HepG2 (cell line): ENCODE results near the gene GATC. TPM values are rescaled to one million over a fixed set of nuclear protein-coding genes. Genes with fewer than 3 reads are reported as not detected.
A peak's percentile ranks its signal among the peaks of the same experiment; 100 is the strongest.

ENCODE experiments used
- CBX1 ChIP-seq: IDR thresholded peaks from one replicate; pipeline ENCODE4 v1.6.1; 2016; ENCODE audit warnings: antibody characterized with exemption, low read depth
- HDAC1 ChIP-seq: sonication (generic); formaldehyde crosslinking; IDR thresholded peaks from 2 replicates; pipeline ENCODE4 v1.5.1; 2020; ENCODE audit warnings: mild to moderate bottlenecking, missing genetic modification reagents
- NR2C2 ChIP-seq: sonication (generic); formaldehyde crosslinking; IDR thresholded peaks from 2 replicates; pipeline ENCODE4 v1.4.0; 2020; ENCODE audit warnings: missing genetic modification reagents, mild to moderate bottlenecking, moderate library complexity, borderline replicate concordance
- POLR2A ChIP-seq, 2 experiments: IDR thresholded peaks; 2 replicates each; pipeline ENCODE4 v1.6.1; 2011; ENCODE audit warnings: low read depth in 2 of 2, low read length in 2 of 2, mild to moderate bottlenecking in 1 of 2, moderate library complexity in 1 of 2; ENCODE audit not compliant: insufficient read depth in 1 of 2
- PRDM15 ChIP-seq: sonication (generic); formaldehyde crosslinking; IDR thresholded peaks from 2 replicates; pipeline ENCODE4 v1.4.0; 2020; ENCODE audit warnings: missing genetic modification reagents
- RBM39 ChIP-seq: fragments of 200-400 bp; formaldehyde crosslinking; IDR thresholded peaks from one replicate; pipeline ENCODE4 v1.6.1; 2018; ENCODE audit warnings: antibody characterized with exemption, mild to moderate bottlenecking, low read depth, low read length; ENCODE audit not compliant: poor library complexity, severe bottlenecking
- SNAPC2 ChIP-seq: sonication (generic); formaldehyde crosslinking; IDR thresholded peaks from 2 replicates; pipeline ENCODE4 v1.8.1; 2022; ENCODE audit warnings: mild to moderate bottlenecking, missing genetic modification reagents
- SP2 ChIP-seq: sonication (generic); formaldehyde crosslinking; IDR thresholded peaks from 2 replicates; pipeline ENCODE4 v1.5.1; 2020; ENCODE audit warnings: mild to moderate bottlenecking, missing genetic modification reagents
- SYNCRIP ChIP-seq: fragments of 200-400 bp; formaldehyde crosslinking; IDR thresholded peaks from 2 replicates; pipeline ENCODE4 v1.6.1; 2018; ENCODE audit warnings: mild to moderate bottlenecking, low read depth, low read length; ENCODE audit not compliant: insufficient read depth
- ZNF253 ChIP-seq: sonication (generic); formaldehyde crosslinking; IDR thresholded peaks from 2 replicates; pipeline ENCODE4 v1.8.0; 2022; ENCODE audit warnings: mild to moderate bottlenecking, missing genetic modification reagents, borderline replicate concordance
- ZNF280B ChIP-seq: sonication (generic); formaldehyde crosslinking; IDR thresholded peaks from 2 replicates; pipeline ENCODE4 v1.5.0; 2020; ENCODE audit warnings: missing genetic modification reagents, mild to moderate bottlenecking, borderline replicate concordance
- ZNF3 ChIP-seq: IDR thresholded peaks from 2 replicates; pipeline ENCODE4 v1.7.0; 2017; ENCODE audit warnings: inconsistent platforms
- ZNF501 ChIP-seq: sonication (generic); formaldehyde crosslinking; IDR thresholded peaks from 2 replicates; pipeline ENCODE4 v1.5.1; 2020; ENCODE audit warnings: mild to moderate bottlenecking, moderate library complexity, missing genetic modification reagents
- ZNF530 ChIP-seq: sonication (generic); formaldehyde crosslinking; IDR thresholded peaks from 2 replicates; pipeline ENCODE4 v1.5.0; 2020; ENCODE audit warnings: low read depth, mild to moderate bottlenecking, missing genetic modification reagents
- ZNF569 ChIP-seq: sonication (generic); formaldehyde crosslinking; IDR thresholded peaks from 2 replicates; pipeline ENCODE4 v1.5.0; 2020; ENCODE audit warnings: mild to moderate bottlenecking, missing genetic modification reagents, moderate library complexity, borderline replicate concordance
- ZNF572 ChIP-seq: sonication (generic); formaldehyde crosslinking; IDR thresholded peaks from 2 replicates; pipeline ENCODE4 v1.5.1; 2020; ENCODE audit warnings: mild to moderate bottlenecking, missing genetic modification reagents
- ZNF629 ChIP-seq: sonication (generic); formaldehyde crosslinking; conservative IDR thresholded peaks from 2 replicates; pipeline ENCODE4 v1.5.0; 2020; ENCODE audit warnings: missing genetic modification reagents
- ZSCAN29 ChIP-seq: sonication (generic); formaldehyde crosslinking; conservative IDR thresholded peaks from 2 replicates; pipeline ENCODE4 v1.4.0; 2020; ENCODE audit warnings: mild to moderate bottlenecking, missing genetic modification reagents
- polyA plus RNA-seq, 8 experiments: library from polyadenylated mRNA; depleted of rRNA in 3 of 8; stranded (reverse) in 7 of 8; unstranded in 1 of 8; fragments of >200 nt; fragmentation: Illumina TruSeq in 4 of 8; extraction: Trizol in 4 of 8; gene quantifications; 2 replicates each; pipeline versions ENCODE4 v1.2.1 to v1.2.3, GENCODE V29; 2011 to 2016; ENCODE audit warnings: low read depth in 4 of 8, missing spikeins in 1 of 8, mixed read lengths in 1 of 8; ENCODE audit not compliant: insufficient read depth in 1 of 8
- total RNA-seq, 5 experiments: library from RNA; depleted of rRNA; stranded (reverse); fragments of >200 nt; fragmentation: Illumina TruSeq; extraction: Trizol; gene quantifications; 2 replicates each; pipeline ENCODE4 v1.2.3, GENCODE V29; 2016; ENCODE audit warnings: low read depth in 1 of 5
- TF ChIP-seq, protein P1 (sequence below): sonication (generic); formaldehyde crosslinking; IDR thresholded peaks from 2 replicates; pipeline ENCODE4 v1.4.0; 2020; ENCODE audit warnings: missing genetic modification reagents, mild to moderate bottlenecking, borderline replicate concordance
- TF ChIP-seq, protein P2 (sequence below): sonication (generic); formaldehyde crosslinking; IDR thresholded peaks from 2 replicates; pipeline ENCODE4 v1.5.0; 2020; ENCODE audit warnings: mild to moderate bottlenecking, missing genetic modification reagents

The GATC gene
- total and polyA plus RNA-seq, 2 of the 13 experiments (the other 11 are each of a cell fraction or from before 2014, with no cell fraction given), result 17.7 to 29.7 TPM

DNA sequence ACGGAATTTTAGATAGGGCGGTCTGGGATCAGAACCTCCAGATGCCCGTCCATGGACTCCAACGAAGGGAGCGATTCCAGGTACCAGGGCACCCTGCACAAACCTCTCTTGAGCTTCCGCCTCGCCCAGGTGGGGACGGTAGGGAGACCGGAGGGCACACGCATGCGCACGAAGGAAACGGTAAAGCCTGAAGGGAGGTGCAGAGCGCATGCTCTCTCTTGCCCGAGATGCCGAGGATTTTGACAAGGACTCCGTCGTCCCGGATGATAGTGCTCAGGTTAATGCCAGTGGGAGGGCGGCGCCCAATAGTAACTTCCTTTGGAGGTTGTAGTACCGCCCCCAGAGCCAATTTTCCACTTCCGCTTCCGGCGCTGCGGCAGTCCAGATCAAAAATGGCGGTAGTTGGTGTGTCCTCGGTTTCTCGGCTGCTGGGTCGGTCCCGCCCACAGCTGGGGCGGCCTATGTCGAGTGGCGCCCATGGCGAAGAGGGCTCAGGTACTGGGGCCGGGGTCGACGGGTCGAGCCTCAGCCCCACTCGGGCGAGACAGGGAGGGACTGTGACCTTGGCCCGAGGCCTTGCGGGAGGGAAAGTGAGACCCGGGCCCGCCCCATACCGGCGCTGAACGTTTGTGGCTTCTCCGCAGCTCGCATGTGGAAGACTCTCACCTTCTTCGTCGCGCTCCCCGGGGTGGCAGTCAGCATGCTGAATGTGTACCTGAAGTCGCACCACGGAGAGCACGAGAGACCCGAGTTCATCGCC is 8.3 kb upstream of the GATC start, which contains the start of gene COX6A1 (continued):
- TF ChIP-seq, protein P1, sequence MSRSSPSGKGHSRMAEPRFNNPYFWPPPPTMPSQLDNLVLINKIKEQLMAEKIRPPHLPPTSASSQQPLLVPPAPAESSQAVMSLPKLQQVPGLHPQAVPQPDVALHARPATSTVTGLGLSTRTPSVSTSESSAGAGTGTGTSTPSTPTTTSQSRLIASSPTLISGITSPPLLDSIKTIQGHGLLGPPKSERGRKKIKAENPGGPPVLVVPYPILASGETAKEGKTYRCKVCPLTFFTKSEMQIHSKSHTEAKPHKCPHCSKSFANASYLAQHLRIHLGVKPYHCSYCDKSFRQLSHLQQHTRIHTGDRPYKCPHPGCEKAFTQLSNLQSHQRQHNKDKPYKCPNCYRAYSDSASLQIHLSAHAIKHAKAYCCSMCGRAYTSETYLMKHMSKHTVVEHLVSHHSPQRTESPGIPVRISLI (CRISPR knock-in tag), result no peak
- no peak for TF ChIP-seq ZNF572 (CRISPR knock-in tag)
- TF ChIP-seq ZNF569 (CRISPR knock-in tag), result peak; percentile 43; the same call in 1 of the 2 replicates
- peak; percentile 77 for TF ChIP-seq ZNF501 (CRISPR knock-in tag)
- TF ChIP-seq ZNF530 (CRISPR knock-in tag), result no peak
- peak; percentile 71 to 85 for TF ChIP-seq POLR2A (IDR thresholded peaks at IDR 0.05; ENCODE audit: insufficient read depth in 1 of 2, low read depth in 2 of 2, low read length in 2 of 2)
- peak; percentile 86 for TF ChIP-seq SP2
- TF ChIP-seq CBX1, result no peak
- TF ChIP-seq SNAPC2 (CRISPR knock-in tag), result no peak
- no peak for TF ChIP-seq ZNF253 (CRISPR knock-in tag)
- no peak for TF ChIP-seq ZSCAN29 (CRISPR knock-in tag)
- TF ChIP-seq PRDM15, result 0 out of 2 replicates have a peak, but pooled peaks have one; percentile 19
- TF ChIP-seq ZNF629 (CRISPR knock-in tag), result no peak
- peak; percentile 85 for TF ChIP-seq ZNF280B (CRISPR knock-in tag)
- no peak for TF ChIP-seq SYNCRIP
- TF ChIP-seq, protein P2, sequence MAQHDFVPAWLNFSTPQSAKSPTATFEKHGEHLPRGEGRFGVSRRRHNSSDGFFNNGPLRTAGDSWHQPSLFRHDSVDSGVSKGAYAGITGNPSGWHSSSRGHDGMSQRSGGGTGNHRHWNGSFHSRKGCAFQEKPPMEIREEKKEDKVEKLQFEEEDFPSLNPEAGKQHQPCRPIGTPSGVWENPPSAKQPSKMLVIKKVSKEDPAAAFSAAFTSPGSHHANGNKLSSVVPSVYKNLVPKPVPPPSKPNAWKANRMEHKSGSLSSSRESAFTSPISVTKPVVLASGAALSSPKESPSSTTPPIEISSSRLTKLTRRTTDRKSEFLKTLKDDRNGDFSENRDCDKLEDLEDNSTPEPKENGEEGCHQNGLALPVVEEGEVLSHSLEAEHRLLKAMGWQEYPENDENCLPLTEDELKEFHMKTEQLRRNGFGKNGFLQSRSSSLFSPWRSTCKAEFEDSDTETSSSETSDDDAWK (CRISPR knock-in tag), result no peak
- TF ChIP-seq HDAC1 (CRISPR knock-in tag), result peak; percentile 77
- peak; percentile 40 for TF ChIP-seq RBM39
- TF ChIP-seq ZNF3 (CRISPR knock-in tag), result no peak
- peak; percentile 91 for TF ChIP-seq NR2C2
